Epithelial cell of esophagus (primary cell): ENCODE measurements around the gene SDCCAG8.

ENCODE experiments used
- DNase-seq: peaks from one replicate; pipeline ENCODE4 v3.0.0; 2010; ENCODE audit warnings: low read depth
- H3K4me3 ChIP-seq: 2 replicates; pipeline ENCODE4 v1.5.1; 2011; ENCODE audit warnings: mild to moderate bottlenecking, low read length, control low read depth
- TF ChIP-seq, protein P1 (sequence below): IDR thresholded peaks from 2 replicates; pipeline ENCODE4 v1.5.1; 2011; ENCODE audit warnings: low read depth, mild to moderate bottlenecking, low read length, control low read depth, inconsistent platforms; ENCODE audit not compliant: insufficient read depth; ENCODE audit errors: missing control alignments

SDCCAG8 gene

DNA sequence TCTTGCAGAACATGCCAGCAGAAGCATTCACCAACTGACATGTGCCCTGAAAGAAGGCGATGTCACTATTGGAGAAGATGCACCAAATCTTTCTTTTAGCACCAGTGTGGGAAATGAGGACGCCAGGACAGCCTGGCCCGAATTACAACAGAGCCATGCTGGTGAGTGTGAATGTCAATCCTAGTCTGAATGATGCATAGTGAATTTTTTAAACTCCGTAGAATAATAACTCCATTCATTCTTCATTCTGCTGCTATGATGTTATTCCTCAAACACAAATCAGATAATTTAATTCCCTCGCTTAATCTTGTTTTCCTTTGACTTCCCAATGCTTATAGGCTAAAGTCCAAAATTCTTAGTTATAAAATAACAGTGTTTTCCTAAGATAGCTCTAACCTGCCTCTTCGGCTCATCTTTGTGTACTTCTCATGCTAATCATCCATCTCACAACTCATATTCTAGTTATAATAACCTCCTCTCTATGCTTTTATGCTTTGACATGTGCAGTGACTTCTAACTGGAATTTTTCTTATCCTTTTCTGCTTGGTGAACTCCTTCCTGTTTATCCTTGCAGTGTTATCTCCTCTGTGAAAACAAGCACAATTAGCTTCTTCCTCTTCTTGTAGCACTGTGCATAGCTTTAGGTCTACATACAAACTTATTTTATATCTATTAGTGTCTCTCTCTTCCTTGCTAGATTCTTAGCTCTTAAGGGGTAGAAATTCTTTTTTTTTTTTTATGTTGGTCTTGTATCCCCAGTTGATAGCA is 14.4 kb downstream of the SDCCAG8 start:
- TF ChIP-seq, protein P1, sequence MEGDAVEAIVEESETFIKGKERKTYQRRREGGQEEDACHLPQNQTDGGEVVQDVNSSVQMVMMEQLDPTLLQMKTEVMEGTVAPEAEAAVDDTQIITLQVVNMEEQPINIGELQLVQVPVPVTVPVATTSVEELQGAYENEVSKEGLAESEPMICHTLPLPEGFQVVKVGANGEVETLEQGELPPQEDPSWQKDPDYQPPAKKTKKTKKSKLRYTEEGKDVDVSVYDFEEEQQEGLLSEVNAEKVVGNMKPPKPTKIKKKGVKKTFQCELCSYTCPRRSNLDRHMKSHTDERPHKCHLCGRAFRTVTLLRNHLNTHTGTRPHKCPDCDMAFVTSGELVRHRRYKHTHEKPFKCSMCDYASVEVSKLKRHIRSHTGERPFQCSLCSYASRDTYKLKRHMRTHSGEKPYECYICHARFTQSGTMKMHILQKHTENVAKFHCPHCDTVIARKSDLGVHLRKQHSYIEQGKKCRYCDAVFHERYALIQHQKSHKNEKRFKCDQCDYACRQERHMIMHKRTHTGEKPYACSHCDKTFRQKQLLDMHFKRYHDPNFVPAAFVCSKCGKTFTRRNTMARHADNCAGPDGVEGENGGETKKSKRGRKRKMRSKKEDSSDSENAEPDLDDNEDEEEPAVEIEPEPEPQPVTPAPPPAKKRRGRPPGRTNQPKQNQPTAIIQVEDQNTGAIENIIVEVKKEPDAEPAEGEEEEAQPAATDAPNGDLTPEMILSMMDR: no peak
- DNase-seq: no peak
- H3K4me3 ChIP-seq: no peak overlapping the region

DNA sequence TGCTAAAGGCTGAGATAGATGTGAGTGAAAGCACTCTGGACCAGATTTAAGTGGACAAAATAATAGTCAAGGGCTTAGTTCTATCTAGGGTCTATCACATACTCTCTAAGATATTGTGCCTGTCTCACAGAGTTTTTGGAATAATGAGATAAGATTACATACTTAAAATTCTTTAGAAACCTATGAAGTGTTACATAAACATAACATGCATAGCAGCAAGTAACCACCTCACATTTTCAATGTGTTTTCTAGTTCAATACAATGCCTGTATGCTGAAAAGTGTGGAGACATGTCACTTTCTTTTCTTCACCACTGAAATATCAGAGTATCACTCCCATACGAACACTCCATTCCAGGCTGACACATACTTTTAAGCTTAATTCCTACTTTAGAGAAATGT is 16.2 kb downstream of the SDCCAG8 start:
- DNase-seq: no peak

DNA sequence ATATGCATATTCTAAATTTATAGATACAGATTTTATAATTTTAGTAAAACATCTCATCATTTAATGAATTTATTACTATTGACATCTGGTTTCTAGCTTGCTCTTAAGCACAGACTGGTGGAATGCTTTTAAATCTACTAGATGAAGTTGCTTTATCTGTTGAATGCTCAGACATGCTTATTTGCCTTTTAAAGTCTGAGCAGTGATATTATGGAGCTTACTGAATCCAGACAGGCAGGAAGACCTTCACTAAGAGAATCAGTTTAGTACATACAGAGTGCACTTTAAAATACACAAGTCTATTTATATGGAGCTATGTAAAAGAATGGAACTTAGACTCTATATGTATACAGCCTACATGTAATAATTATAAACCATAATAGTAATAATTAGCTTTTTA is 16.6 kb downstream of the SDCCAG8 start:
- TF ChIP-seq, protein P1: no peak
- H3K4me3 ChIP-seq: no peak overlapping the region
- no peak for DNase-seq

More for the DNA sequence above, 16.2 kb downstream of the SDCCAG8 start:
- no peak overlapping the region for H3K4me3 ChIP-seq
- TF ChIP-seq, protein P1: no peak

DNA sequence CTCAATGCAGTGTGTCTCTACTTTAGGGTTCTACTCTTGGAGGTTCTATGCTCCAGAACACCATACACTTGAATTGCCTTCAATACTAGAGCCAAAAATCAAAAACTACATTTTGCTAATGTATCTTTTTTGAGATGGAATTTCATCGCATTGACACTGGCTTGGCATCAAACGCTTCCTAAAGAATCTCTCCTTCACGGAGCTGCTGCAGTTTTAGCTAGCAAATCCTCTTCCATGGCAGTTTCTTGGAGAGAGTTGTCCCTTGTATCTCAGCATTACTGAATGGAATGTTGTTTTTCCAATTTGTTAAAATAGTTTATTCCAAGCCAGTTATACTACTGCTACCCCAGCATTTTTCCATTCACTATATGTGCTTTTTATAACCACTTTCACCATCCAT is 17.7 kb downstream of the SDCCAG8 start:
- no peak for DNase-seq
- TF ChIP-seq, protein P1: no peak
- no peak overlapping the region for H3K4me3 ChIP-seq

DNA sequence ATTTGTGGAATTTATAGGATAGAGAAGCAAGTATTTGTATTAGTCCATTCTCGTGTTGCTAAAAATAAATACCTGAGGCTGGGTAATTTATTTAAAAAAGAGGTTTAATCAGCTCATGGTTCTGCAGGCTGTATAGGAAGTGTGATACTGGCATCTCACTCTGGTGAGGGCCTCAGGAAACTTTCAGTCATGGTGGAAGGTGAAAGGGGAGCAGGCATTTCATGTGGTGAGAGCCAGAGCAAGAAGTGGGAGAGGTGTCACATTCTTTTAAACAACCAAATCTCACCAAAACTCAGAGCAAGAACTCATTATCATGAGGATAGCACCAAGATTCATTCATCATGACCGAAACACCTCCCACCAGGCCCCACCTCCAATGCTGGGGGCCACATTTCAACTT is 18.1 kb downstream of the SDCCAG8 start:
- DNase-seq: no peak
- no peak overlapping the region for H3K4me3 ChIP-seq
- TF ChIP-seq, protein P1: no peak

DNA sequence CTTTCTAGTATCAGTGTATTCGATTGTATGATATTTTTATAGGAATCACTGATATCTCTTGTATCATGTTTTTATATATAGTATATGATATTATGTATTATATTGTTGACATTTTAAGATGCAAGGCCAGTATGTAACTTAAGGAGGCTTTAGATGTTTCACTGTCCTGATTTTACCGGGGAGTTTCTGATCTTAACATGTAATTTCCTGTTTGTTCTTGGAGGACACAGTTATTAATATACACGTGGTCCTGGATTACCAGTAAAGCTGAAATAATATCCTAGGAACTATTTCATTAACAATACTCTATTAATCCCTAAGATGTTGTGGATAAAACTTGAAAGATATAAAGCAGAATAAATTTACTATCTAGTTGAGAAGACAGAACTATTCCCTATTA is 19.5 kb downstream of the SDCCAG8 start:
- TF ChIP-seq, protein P1: no peak
- DNase-seq: no peak
- H3K4me3 ChIP-seq: no peak overlapping the region

DNA sequence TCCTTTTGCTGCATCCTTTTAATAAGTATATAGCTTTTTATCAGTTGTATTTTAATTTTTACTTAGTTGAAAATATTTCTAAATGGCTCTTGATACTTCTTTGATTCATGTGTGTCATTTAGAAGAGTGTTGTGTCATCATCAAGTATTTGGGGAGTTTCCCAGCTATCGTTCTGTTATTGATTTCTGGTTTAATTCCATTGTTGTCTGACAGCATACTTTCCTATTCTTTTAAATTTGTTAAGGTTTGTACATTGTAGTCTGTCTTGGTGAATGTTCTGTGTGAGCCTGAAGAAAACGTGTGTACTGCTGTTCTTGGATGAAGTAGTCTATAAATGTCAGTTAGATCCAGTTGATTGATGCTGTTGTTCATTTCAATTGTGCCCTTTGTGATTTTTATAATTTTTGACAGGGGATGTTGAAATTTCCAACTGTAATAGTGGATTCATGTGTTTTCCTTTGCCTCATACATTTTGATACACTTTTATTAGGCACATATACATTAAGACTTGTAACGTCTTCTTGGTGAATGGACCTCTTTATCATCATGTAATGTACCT is 24.8 kb downstream of the SDCCAG8 start:
- DNase-seq: no peak
- no peak overlapping the region for H3K4me3 ChIP-seq
- TF ChIP-seq, protein P1: no peak
